ENCODE measurements around the gene ACTR1A. TPM values are rescaled to one million over a fixed set of nuclear protein-coding genes. Genes with fewer than 3 reads are reported as not detected.

Gene ACTR1A
- total and polyA plus RNA-seq, 9 of the 15 experiments (the other 6 are each of a cell fraction or from before 2014, with no cell fraction given): 36.3 to 77.2 (median 49.6) TPM

DNA sequence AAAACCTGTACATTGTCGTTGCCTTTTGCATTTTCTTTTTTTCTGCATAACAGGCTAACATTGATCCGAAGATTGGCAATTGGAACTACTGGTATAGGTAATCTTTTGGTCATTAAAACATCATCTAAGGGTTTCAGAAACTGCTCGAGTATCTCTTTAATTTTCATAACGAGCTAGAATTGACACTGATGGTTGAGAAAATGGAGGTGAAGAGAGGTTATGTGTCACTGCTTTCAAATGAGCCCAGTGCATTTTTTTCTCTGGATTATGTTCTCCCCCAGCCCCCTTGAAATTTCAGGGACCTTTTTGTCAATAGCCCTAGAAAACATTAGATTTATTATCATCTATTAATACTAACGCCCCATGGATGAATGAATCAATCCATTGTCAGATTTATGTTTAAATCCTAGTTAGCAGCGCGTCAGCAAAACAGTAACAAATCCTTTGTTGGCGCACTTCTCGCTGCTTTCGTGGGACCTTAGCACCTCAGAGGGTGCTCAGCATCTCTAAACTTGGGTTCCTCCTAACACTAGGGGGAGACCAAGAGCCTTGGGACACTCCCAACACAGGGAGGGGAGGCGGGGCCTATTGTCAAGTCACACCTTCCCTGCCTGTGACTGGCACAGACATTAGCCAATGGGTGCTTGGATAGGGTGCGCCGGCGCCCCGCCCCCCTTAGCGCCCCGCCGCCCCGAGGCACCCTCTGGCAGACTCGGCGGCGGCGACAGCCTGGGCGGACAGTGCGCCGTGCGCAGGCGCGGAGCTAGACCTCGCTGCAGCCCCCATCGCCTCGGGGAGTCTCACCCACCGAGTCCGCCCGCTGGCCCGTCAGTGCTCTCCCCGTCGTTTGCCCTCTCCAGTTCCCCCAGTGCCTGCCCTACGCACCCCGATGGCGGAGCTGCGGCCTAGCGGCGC lies 1.0 kb upstream of the ACTR1A start, which contains the start of gene SUFU (continued):
- 0 out of 4 replicates have a peak, but pooled peaks of 1 of the 2 experiments have one; percentile 30 for TF ChIP-seq TEAD1 (CRISPR knock-in tag; IDR thresholded peaks at IDR 0.05)
- TF ChIP-seq ZEB2 (IDR thresholded peaks at IDR 0.05): no peak
- no peak for TF ChIP-seq SPI1 (IDR thresholded peaks at IDR 0.05; ENCODE audit: borderline replicate concordance, low read depth, low read length)
- TF ChIP-seq SRSF3 (IDR thresholded peaks at IDR 0.05; ENCODE audit: insufficient read depth, low read length): no peak
- no peak for TF ChIP-seq HLTF (IDR thresholded peaks at IDR 0.05)
- no peak for TF ChIP-seq LEF1 (IDR thresholded peaks at IDR 0.05)
- TF ChIP-seq MAFK (IDR thresholded peaks at IDR 0.05; ENCODE audit: low read length): no peak
- TF ChIP-seq, protein P1, sequence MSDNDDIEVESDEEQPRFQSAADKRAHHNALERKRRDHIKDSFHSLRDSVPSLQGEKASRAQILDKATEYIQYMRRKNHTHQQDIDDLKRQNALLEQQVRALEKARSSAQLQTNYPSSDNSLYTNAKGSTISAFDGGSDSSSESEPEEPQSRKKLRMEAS (CRISPR knock-in tag; IDR thresholded peaks at IDR 0.05): no peak
- no peak for TF ChIP-seq NELFE (IDR thresholded peaks at IDR 0.05; ENCODE audit: insufficient read depth, insufficient read length)
- TF ChIP-seq, protein P2, sequence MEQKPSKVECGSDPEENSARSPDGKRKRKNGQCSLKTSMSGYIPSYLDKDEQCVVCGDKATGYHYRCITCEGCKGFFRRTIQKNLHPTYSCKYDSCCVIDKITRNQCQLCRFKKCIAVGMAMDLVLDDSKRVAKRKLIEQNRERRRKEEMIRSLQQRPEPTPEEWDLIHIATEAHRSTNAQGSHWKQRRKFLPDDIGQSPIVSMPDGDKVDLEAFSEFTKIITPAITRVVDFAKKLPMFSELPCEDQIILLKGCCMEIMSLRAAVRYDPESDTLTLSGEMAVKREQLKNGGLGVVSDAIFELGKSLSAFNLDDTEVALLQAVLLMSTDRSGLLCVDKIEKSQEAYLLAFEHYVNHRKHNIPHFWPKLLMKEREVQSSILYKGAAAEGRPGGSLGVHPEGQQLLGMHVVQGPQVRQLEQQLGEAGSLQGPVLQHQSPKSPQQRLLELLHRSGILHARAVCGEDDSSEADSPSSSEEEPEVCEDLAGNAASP (IDR thresholded peaks at IDR 0.05): no peak
- TF ChIP-seq, protein P3, sequence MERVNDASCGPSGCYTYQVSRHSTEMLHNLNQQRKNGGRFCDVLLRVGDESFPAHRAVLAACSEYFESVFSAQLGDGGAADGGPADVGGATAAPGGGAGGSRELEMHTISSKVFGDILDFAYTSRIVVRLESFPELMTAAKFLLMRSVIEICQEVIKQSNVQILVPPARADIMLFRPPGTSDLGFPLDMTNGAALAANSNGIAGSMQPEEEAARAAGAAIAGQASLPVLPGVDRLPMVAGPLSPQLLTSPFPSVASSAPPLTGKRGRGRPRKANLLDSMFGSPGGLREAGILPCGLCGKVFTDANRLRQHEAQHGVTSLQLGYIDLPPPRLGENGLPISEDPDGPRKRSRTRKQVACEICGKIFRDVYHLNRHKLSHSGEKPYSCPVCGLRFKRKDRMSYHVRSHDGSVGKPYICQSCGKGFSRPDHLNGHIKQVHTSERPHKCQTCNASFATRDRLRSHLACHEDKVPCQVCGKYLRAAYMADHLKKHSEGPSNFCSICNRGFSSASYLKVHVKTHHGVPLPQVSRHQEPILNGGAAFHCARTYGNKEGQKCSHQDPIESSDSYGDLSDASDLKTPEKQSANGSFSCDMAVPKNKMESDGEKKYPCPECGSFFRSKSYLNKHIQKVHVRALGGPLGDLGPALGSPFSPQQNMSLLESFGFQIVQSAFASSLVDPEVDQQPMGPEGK (CRISPR knock-in tag; IDR thresholded peaks at IDR 0.05; ENCODE audit: borderline replicate concordance): no peak
- TF ChIP-seq, protein P4, sequence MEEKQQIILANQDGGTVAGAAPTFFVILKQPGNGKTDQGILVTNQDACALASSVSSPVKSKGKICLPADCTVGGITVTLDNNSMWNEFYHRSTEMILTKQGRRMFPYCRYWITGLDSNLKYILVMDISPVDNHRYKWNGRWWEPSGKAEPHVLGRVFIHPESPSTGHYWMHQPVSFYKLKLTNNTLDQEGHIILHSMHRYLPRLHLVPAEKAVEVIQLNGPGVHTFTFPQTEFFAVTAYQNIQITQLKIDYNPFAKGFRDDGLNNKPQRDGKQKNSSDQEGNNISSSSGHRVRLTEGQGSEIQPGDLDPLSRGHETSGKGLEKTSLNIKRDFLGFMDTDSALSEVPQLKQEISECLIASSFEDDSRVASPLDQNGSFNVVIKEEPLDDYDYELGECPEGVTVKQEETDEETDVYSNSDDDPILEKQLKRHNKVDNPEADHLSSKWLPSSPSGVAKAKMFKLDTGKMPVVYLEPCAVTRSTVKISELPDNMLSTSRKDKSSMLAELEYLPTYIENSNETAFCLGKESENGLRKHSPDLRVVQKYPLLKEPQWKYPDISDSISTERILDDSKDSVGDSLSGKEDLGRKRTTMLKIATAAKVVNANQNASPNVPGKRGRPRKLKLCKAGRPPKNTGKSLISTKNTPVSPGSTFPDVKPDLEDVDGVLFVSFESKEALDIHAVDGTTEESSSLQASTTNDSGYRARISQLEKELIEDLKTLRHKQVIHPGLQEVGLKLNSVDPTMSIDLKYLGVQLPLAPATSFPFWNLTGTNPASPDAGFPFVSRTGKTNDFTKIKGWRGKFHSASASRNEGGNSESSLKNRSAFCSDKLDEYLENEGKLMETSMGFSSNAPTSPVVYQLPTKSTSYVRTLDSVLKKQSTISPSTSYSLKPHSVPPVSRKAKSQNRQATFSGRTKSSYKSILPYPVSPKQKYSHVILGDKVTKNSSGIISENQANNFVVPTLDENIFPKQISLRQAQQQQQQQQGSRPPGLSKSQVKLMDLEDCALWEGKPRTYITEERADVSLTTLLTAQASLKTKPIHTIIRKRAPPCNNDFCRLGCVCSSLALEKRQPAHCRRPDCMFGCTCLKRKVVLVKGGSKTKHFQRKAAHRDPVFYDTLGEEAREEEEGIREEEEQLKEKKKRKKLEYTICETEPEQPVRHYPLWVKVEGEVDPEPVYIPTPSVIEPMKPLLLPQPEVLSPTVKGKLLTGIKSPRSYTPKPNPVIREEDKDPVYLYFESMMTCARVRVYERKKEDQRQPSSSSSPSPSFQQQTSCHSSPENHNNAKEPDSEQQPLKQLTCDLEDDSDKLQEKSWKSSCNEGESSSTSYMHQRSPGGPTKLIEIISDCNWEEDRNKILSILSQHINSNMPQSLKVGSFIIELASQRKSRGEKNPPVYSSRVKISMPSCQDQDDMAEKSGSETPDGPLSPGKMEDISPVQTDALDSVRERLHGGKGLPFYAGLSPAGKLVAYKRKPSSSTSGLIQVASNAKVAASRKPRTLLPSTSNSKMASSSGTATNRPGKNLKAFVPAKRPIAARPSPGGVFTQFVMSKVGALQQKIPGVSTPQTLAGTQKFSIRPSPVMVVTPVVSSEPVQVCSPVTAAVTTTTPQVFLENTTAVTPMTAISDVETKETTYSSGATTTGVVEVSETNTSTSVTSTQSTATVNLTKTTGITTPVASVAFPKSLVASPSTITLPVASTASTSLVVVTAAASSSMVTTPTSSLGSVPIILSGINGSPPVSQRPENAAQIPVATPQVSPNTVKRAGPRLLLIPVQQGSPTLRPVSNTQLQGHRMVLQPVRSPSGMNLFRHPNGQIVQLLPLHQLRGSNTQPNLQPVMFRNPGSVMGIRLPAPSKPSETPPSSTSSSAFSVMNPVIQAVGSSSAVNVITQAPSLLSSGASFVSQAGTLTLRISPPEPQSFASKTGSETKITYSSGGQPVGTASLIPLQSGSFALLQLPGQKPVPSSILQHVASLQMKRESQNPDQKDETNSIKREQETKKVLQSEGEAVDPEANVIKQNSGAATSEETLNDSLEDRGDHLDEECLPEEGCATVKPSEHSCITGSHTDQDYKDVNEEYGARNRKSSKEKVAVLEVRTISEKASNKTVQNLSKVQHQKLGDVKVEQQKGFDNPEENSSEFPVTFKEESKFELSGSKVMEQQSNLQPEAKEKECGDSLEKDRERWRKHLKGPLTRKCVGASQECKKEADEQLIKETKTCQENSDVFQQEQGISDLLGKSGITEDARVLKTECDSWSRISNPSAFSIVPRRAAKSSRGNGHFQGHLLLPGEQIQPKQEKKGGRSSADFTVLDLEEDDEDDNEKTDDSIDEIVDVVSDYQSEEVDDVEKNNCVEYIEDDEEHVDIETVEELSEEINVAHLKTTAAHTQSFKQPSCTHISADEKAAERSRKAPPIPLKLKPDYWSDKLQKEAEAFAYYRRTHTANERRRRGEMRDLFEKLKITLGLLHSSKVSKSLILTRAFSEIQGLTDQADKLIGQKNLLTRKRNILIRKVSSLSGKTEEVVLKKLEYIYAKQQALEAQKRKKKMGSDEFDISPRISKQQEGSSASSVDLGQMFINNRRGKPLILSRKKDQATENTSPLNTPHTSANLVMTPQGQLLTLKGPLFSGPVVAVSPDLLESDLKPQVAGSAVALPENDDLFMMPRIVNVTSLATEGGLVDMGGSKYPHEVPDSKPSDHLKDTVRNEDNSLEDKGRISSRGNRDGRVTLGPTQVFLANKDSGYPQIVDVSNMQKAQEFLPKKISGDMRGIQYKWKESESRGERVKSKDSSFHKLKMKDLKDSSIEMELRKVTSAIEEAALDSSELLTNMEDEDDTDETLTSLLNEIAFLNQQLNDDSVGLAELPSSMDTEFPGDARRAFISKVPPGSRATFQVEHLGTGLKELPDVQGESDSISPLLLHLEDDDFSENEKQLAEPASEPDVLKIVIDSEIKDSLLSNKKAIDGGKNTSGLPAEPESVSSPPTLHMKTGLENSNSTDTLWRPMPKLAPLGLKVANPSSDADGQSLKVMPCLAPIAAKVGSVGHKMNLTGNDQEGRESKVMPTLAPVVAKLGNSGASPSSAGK (IDR thresholded peaks at IDR 0.05): no peak
